Measurements from ENCODE around the gene PLD3. TPM values are rescaled to one million over a fixed set of nuclear protein-coding genes. Genes with fewer than 3 reads are reported as not detected.

Gene PLD3
- total RNA-seq, 1 experiment from 2014 or later: 146 TPM

DNA sequence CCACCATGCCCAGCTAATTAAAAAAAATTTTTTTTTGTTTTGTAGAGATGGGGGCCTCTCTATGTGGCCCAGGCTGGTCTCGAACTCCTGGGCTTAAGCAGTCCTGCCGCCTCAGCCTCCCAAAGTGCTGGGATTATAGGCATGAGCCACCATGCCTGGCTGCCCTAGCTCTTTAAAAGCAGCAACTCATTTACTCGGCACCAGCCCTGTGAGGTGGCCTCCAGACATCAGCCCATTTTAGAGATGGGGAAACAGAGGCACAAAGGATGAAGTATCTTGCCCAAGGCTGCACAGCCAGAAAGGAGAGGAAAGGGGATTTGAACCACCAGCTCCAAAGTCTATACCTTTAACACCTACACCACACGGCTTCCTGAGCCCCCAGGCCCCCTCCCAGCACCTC lies 64.4 kb downstream of the PLD3 start:
- no peak overlapping the region for H2AFZ ChIP-seq
- no peak overlapping the region for H3K4me3 ChIP-seq
- H3K9me3 ChIP-seq (ENCODE audit: insufficient read depth, low read depth): no peaks in the 10 kb centered on the region
- H3K27me3 ChIP-seq (ENCODE audit: insufficient read depth, low read depth): no peaks in the 10 kb centered on the region
- no peak for DNase-seq
- no peaks in the 10 kb centered on the region for H3K9me2 ChIP-seq (ENCODE audit: insufficient read depth)
- H4K20me1 ChIP-seq (ENCODE audit: insufficient read depth): no peaks in the 10 kb centered on the region
- ChIA-PET CTCF (interaction anchor here (0.5 kb wide), 1 partner anchor 8 kb away, joined by 3 read pairs; no protein-coding TSS in a partner anchor), POLR2A (ENCODE audit: unreplicated experiment) (interaction anchor here (0.6 kb wide), 1 partner anchor 111 kb away, joined by 5 read pairs; no protein-coding TSS in a partner anchor)
- no TSS peak for BruUV-seq (replicated peaks)
- no peaks in the 10 kb centered on the region for H3K79me2 ChIP-seq (ENCODE audit: low read depth)
- no peak overlapping the region for H3K27ac ChIP-seq
- H3K4me1 ChIP-seq (replicated peaks; ENCODE audit: insufficient read depth): no peaks in the 10 kb centered on the region; the same call in 1 of the 2 replicates
- peaks cover 14% of the 10 kb centered on the region for H3F3A ChIP-seq (ENCODE audit: insufficient read depth, low read depth)
- no peak for TF ChIP-seq EZH2 (IDR thresholded peaks at IDR 0.05; ENCODE audit: low read depth)
- TF ChIP-seq, protein P1, sequence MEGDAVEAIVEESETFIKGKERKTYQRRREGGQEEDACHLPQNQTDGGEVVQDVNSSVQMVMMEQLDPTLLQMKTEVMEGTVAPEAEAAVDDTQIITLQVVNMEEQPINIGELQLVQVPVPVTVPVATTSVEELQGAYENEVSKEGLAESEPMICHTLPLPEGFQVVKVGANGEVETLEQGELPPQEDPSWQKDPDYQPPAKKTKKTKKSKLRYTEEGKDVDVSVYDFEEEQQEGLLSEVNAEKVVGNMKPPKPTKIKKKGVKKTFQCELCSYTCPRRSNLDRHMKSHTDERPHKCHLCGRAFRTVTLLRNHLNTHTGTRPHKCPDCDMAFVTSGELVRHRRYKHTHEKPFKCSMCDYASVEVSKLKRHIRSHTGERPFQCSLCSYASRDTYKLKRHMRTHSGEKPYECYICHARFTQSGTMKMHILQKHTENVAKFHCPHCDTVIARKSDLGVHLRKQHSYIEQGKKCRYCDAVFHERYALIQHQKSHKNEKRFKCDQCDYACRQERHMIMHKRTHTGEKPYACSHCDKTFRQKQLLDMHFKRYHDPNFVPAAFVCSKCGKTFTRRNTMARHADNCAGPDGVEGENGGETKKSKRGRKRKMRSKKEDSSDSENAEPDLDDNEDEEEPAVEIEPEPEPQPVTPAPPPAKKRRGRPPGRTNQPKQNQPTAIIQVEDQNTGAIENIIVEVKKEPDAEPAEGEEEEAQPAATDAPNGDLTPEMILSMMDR (conservative IDR thresholded peaks at IDR 0.05): no peak
- no peaks in the 10 kb centered on the region for H3K36me3 ChIP-seq (ENCODE audit: low read depth)
- H3K4me2 ChIP-seq: no peak overlapping the region
- intact Hi-C loops (cut with micrococcal nuclease; ENCODE audit: unreplicated experiment): no loop called here

DNA sequence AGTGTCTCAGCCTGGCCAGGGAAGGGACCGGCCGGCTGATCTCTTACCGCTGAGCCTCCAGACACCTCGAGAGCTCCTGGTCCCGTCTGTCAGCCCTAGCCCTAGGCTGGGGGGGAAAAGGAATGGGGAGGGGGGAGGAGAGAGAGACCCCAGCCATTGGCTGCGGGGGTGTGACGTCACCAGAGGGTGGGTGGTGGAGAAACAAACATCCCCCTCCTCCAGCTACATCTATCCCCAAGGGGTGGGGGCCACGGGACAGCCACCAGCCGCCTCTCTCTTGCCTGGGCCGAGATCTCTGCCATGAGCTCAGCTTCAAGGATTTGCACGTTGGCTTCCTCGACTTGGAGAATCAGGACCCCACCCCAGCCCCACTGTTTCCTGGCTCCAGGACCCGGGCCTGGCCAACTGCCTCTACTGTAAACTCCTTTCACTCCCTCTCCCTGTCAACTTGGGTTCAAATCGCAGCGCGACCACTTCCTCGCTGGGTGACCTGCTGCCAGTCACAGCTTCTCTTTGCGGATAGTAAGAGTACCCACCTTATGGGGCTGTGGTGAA lies 64.9 kb downstream of the PLD3 start, which contains the start of gene PRX:
Gene PRX (minus strand): TSS at position 88 of the 555 bp plus-strand sequence. CDS start 5,446 bp downstream, outside the sequence.
- Histone ChIP-seq H3K27ac (no peak within 1 kb of the TSS), H3K9me2 (ENCODE audit: insufficient read depth) (no peaks in the 10 kb centered on the region), H3K36me3 (ENCODE audit: low read depth) (no peaks in the 10 kb centered on the region), H3F3A (ENCODE audit: insufficient read depth, low read depth) (peaks cover 14% of the 10 kb centered on the region), H3K9me3 (ENCODE audit: insufficient read depth, low read depth) (no peaks in the 10 kb centered on the region), H3K4me1 (replicated peaks; ENCODE audit: insufficient read depth) (no peaks in the 10 kb centered on the region; the same call in 1 of the 2 replicates), H3K79me2 (ENCODE audit: low read depth) (no peaks in the 10 kb centered on the region), H3K4me2 (no peak within 1 kb of the TSS), H2AFZ (no peak within 1 kb of the TSS), H3K4me3 (no peak within 1 kb of the TSS), H3K27me3 (ENCODE audit: insufficient read depth, low read depth) (no peaks in the 10 kb centered on the region), H4K20me1 (ENCODE audit: insufficient read depth) (no peaks in the 10 kb centered on the region)
- intact Hi-C loops (cut with micrococcal nuclease; ENCODE audit: unreplicated experiment): no loop called here
- POLR2A ChIA-PET (ENCODE audit: unreplicated experiment): no interaction called here
- no peak for TF ChIP-seq EZH2 (IDR thresholded peaks at IDR 0.05; ENCODE audit: low read depth)
- TF ChIP-seq, protein P1 (conservative IDR thresholded peaks at IDR 0.05): no peak
- CTCF ChIA-PET: no interaction called here
- no TSS peak for BruUV-seq (replicated peaks)
- DNase-seq: no peak

DNA sequence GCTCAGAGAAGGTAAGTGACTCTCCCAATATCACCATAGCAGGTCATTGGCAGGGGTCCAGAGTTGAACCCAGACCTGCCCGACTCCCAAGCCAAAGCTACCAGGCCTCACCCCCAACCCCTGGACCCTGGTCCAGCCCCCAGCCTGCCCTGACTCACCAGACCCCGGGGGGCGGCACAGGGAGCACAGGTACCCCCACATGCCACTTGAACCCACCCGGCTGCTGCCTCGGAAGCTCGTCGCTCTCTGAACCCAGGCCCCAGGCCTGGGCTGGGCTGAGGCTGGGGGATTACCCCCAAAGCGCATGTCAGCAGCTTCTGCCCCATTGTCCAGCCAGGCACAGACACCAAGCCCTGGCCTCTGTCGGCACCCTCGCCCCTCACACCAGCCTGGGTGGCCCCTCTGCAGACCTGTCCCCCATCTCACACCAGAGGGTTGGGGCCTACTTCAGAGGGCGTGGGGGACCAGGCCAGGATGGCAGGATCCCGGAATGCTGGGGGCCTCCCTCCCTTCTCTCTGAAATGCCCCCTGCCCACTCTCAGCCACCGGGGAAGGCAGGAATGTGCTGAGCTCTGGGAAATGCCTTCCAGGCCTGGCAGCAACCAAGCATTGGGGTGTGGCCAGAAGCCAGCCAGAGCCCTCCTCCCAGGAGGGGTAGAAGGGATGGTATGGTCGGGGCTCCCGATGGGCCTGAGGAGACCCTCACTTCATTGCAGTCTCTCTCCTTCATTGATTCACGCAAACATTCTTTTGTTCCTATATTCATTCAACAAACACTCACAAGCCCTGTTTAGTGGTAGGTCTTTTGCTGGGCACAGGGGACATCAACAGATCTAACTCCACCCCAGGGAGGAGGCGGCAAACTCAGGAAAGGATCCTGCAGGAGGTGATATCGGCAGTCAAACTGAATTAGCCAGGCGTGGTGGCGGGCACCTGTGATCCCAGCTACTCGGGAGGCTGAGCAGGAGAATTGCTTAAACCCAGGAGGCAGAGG lies 66.3 kb downstream of the PLD3 start:
- BruUV-seq (replicated peaks): no TSS peak
- H3K36me3 ChIP-seq (ENCODE audit: low read depth): no peaks in the 10 kb centered on the region
- POLR2A ChIA-PET (ENCODE audit: unreplicated experiment): interaction anchor here (0.6 kb wide), 1 partner anchor 34 kb away, joined by 4 read pairs; no protein-coding TSS in a partner anchor
- CTCF ChIA-PET: interaction anchor here (0.5 kb wide), 1 partner anchor 251 kb away, joined by 6 read pairs; no protein-coding TSS in a partner anchor
- peaks cover 14% of the 10 kb centered on the region for H3F3A ChIP-seq (ENCODE audit: insufficient read depth, low read depth)
- no peaks in the 10 kb centered on the region for H3K9me3 ChIP-seq (ENCODE audit: insufficient read depth, low read depth)
- H4K20me1 ChIP-seq (ENCODE audit: insufficient read depth): no peaks in the 10 kb centered on the region
- no peak overlapping the region for H3K27ac ChIP-seq
- no peak for DNase-seq
- H3K9me2 ChIP-seq (ENCODE audit: insufficient read depth): no peaks in the 10 kb centered on the region
- no peaks in the 10 kb centered on the region for H3K27me3 ChIP-seq (ENCODE audit: insufficient read depth, low read depth)
- no peak for TF ChIP-seq EZH2 (IDR thresholded peaks at IDR 0.05; ENCODE audit: low read depth)
- TF ChIP-seq, protein P1 (conservative IDR thresholded peaks at IDR 0.05): no peak
- no peaks in the 10 kb centered on the region for H3K79me2 ChIP-seq (ENCODE audit: low read depth)
- no peak overlapping the region for H3K4me3 ChIP-seq
- H3K4me2 ChIP-seq: no peak overlapping the region
- intact Hi-C loops (cut with micrococcal nuclease; ENCODE audit: unreplicated experiment): no loop called here
- no peak overlapping the region for H2AFZ ChIP-seq
- H3K4me1 ChIP-seq (replicated peaks; ENCODE audit: insufficient read depth): no peaks in the 10 kb centered on the region; the same call in 1 of the 2 replicates

Data from PC-9 (cell line).